ENCODE data around the gene LMCD1. TPM values are rescaled to one million over a fixed set of nuclear protein-coding genes. Genes with fewer than 3 reads are reported as not detected.

LMCD1 gene
- total and polyA plus RNA-seq, 2 of the 4 experiments (the other 2 are of a cell fraction): 50.0 to 53.8 TPM

DNA sequence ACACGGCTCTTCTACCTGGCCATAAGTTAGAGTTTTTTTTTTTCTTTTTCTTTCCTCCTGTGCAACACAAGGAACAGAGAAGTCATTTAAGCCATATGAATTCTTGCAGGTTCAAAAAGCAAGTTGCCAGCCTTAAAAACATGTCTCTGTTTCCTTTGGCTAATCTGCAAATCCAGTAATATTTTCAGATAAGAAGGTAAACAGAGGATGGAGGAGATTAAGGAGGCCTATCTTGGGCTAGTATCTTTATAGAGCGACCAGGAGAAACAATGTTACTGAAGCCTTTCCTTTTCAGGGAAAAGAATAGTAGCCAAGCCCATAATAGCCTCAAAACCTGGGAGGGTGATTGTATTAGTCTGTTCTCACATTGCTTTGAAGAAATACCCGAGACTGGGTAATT is 20.9 kb upstream of the LMCD1 start:
- dilution Hi-C loops (cut with HindIII; ENCODE audit: low sequenced_read_pairs, unreplicated experiment) (no loop called here), intact Hi-C loops (cut with micrococcal nuclease) (no loop called here), in situ Hi-C loops (cut with MboI; ENCODE audit: low sequenced_read_pairs) (no loop called here)
- Histone ChIP-seq H3K18ac (ENCODE audit: low read depth, low read length) (no peak overlapping the region), H2BK20ac (ENCODE audit: low read depth, low read length) (no peak overlapping the region), H3K27me3 (ENCODE audit: control insufficient read depth, insufficient read depth, low read length) (no peaks in the 10 kb centered on the region), H3K4me3 (ENCODE audit: insufficient read depth, low read depth, low read length) (no peak overlapping the region), H3K9ac (ENCODE audit: low read depth, low read length) (no peak overlapping the region), H3K14ac (replicated peaks; ENCODE audit: low read depth, low read length) (no peak overlapping the region), H4K8ac (ENCODE audit: low read depth in 2 of 2, low read length in 2 of 2) (no peak overlapping the region), H2BK120ac (ENCODE audit: low read depth, low read length) (no peak overlapping the region), H3K27ac (ENCODE audit: insufficient read depth, low read length) (no peak overlapping the region), H2AK5ac (ENCODE audit: low read depth, low read length) (peak overlapping the region; percentile 32; the same call in 1 of the 2 replicates), H4K91ac (ENCODE audit: insufficient read depth, low read depth, low read length) (no peak overlapping the region), H2AK9ac (replicated peaks; ENCODE audit: low read depth, low read length, poor library complexity) (no peak overlapping the region), H3K56ac (ENCODE audit: extremely low read depth, insufficient read depth, low read length) (no peak overlapping the region), H3K4me2 (ENCODE audit: low read depth, low read length) (no peak overlapping the region), H3K36me3 (ENCODE audit: control insufficient read depth, insufficient read depth, low read length) (no peaks in the 10 kb centered on the region), H3K9me3 (ENCODE audit: control insufficient read depth, insufficient read depth, low read length) (peaks cover 5% of the 10 kb centered on the region; the same call in 1 of the 2 replicates), H2BK15ac (ENCODE audit: low read depth, low read length) (no peak overlapping the region), H3K4me1 (ENCODE audit: control insufficient read depth, insufficient read depth, low read length) (peaks cover 14% of the 10 kb centered on the region), H3K9me1 (ENCODE audit: insufficient read depth, low read length) (peaks cover 4% of the 10 kb centered on the region), H4K20me1 (ENCODE audit: insufficient read depth, low read length) (no peaks in the 10 kb centered on the region), H2AFZ (replicated peaks; ENCODE audit: low read length, poor library complexity) (no peak overlapping the region), H3K79me1 (ENCODE audit: low read depth in 1 of 2, low read length in 2 of 2) (no peaks in the 10 kb centered on the region), H2BK5ac (ENCODE audit: low read depth, low read length, poor library complexity, severe bottlenecking) (no peak overlapping the region), H3K4ac (ENCODE audit: low read depth, low read length) (no peak overlapping the region), H4K5ac (ENCODE audit: low read depth, low read length) (no peak overlapping the region), H3K23ac (ENCODE audit: low read depth, low read length) (no peak overlapping the region)
- ChIA-PET CTCF (no interaction called here), POLR2A (ENCODE audit: unreplicated experiment) (no interaction called here)
- no CpG with 5 or more reads among the region's 3 CpGs for WGBS, 2 experiments (ENCODE audit: extremely low coverage in 2 of 2, insufficient read length in 1 of 2)
- BruUV-seq (replicated peaks): no TSS peak
- ATAC-seq (ENCODE audit: low read depth) (no peak), DNase-seq (no peak)
- TF ChIP-seq RAD21 (IDR thresholded peaks at IDR 0.05; ENCODE audit: low read length): no peak

All from IMR-90 (cell line).